WERI-Rb-1 (cell line): ENCODE data around the gene GIMAP2.
A peak's percentile ranks its signal among the peaks of the same experiment; 100 is the strongest.

Experiments
- DNase-seq: peaks from one replicate; pipeline ENCODE4 v3.0.0-alpha.2; 2020
- H3K27ac ChIP-seq: fragments of 250-450 bp; sonication (Bioruptor Pico); 2 replicates; pipeline ENCODE4 v1.5.1; 2020; ENCODE audit warnings: mild to moderate bottlenecking, moderate library complexity
- H3K27me3 ChIP-seq: fragments of 250-450 bp; sonication (Bioruptor Pico); 2 replicates; pipeline ENCODE4 v1.5.1; 2021; ENCODE audit warnings: mild to moderate bottlenecking, low read depth, moderate library complexity; ENCODE audit not compliant: insufficient read depth, severe bottlenecking
- H3K36me3 ChIP-seq: fragments of 250-450 bp; sonication (Bioruptor Pico); 2 replicates; pipeline ENCODE4 v1.5.1; 2020; ENCODE audit warnings: mild to moderate bottlenecking, moderate library complexity
- H3K4me3 ChIP-seq: 2 replicates; pipeline ENCODE4 v1.5.1; 2011; ENCODE audit warnings: low read depth, mild to moderate bottlenecking, control low read depth, low read length
- H3K9me3 ChIP-seq: fragments of 250-450 bp; sonication (Bioruptor Pico); 2 replicates; pipeline ENCODE4 v1.5.1; 2021; ENCODE audit warnings: mild to moderate bottlenecking, moderate library complexity; ENCODE audit not compliant: severe bottlenecking
- CTCF ChIP-seq: IDR thresholded peaks from 2 replicates; pipeline ENCODE4 v1.5.1; 2011; ENCODE audit warnings: low read depth, mild to moderate bottlenecking, control low read depth, inconsistent platforms, low read length

The GIMAP2 gene

GRCh38 chr7:150716939-150717338 lies 31.4 kb downstream of the GIMAP2 start:
- no peak overlapping the region for H3K27ac ChIP-seq
- no peak for TF ChIP-seq CTCF
- H3K9me3 ChIP-seq, result peaks cover 4% of the 10 kb centered on the region
- H3K27me3 ChIP-seq, result no peaks in the 10 kb centered on the region
- no peaks in the 10 kb centered on the region for H3K36me3 ChIP-seq
- H3K4me3 ChIP-seq, result no peak overlapping the region
- no peak for DNase-seq

GRCh38 chr7:150717814-150718420 lies 32.4 kb downstream of the GIMAP2 start:
- TF ChIP-seq CTCF, result no peak
- peak; percentile 25 for DNase-seq
- H3K27ac ChIP-seq, result no peak overlapping the region
- H3K27me3 ChIP-seq, result no peaks in the 10 kb centered on the region
- peaks cover 2% of the 10 kb centered on the region for H3K9me3 ChIP-seq
- no peak overlapping the region for H3K4me3 ChIP-seq
- no peaks in the 10 kb centered on the region for H3K36me3 ChIP-seq

- no peak overlapping the region for H3K4me3 ChIP-seq
- no peak overlapping the region for H3K27ac ChIP-seq
- H3K27me3 ChIP-seq, result no peaks in the 10 kb centered on the region
- H3K9me3 ChIP-seq, result no peaks in the 10 kb centered on the region
- no peaks in the 10 kb centered on the region for H3K36me3 ChIP-seq
- no peak for DNase-seq
- TF ChIP-seq CTCF, result no peak
Observed at GRCh38 chr7:150719436-150719835, 33.9 kb downstream of the GIMAP2 start.

- H3K27me3 ChIP-seq, result no peaks in the 10 kb centered on the region
- no peak for DNase-seq
- no peaks in the 10 kb centered on the region for H3K9me3 ChIP-seq
- H3K27ac ChIP-seq, result no peak overlapping the region
- H3K36me3 ChIP-seq, result no peaks in the 10 kb centered on the region
- H3K4me3 ChIP-seq, result no peak overlapping the region
- TF ChIP-seq CTCF, result no peak
Observed at GRCh38 chr7:150719960-150720891, 34.7 kb downstream of the GIMAP2 start.

GRCh38 chr7:150721970-150722373 lies 36.5 kb downstream of the GIMAP2 start:
- H3K27me3 ChIP-seq, result no peaks in the 10 kb centered on the region
- H3K9me3 ChIP-seq, result peaks cover 8% of the 10 kb centered on the region
- H3K27ac ChIP-seq, result no peak overlapping the region
- TF ChIP-seq CTCF, result no peak
- no peaks in the 10 kb centered on the region for H3K36me3 ChIP-seq
- no peak overlapping the region for H3K4me3 ChIP-seq
- no peak for DNase-seq
